Measurements from ENCODE around the gene MTA2. TPM values are rescaled to one million over a fixed set of nuclear protein-coding genes. Genes with fewer than 3 reads are reported as not detected.
"Not testable (repeated sequence)": the region's sequence is repeated elsewhere in the genome, so short reads cannot be mapped to it uniquely, and the experiment has no call there.

The MTA2 gene
- total and polyA plus RNA-seq, 10 of the 15 experiments (the other 5 are each of a cell fraction or from before 2014, with no cell fraction given): 6.7 to 201 (median 113) TPM

DNA sequence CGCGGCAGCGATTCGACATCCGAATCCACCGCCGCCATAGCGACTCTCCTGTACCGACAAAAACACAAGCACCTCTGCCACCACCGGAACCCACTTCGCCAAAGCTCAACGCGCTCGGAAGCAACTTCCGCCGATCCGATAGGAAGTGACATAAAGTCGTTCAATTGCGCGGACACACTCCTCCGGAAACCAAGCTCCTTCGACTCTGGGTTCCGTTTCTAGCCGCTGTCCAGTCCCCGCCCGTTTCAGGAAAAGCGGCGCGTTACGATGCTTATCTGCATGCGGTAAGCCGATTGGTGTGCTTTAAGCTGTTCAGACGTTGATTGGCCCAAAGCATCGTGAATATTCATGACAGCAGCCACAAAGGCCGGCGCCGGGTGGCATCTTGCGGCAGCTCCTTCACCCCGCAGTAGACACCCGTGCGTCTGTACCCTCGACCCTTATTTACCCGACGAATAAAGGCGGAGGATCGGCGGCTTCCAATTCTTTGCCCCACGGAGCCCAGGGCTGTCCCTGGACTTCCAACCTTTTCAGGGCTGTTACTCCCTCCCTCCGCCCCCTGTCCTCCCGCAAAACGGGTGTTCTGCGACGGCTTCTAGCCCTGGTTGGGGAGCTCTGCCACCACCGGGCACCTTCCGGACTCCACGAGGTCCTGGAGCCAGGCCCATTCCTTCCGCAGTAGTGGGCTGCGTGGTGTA, 10.1 kb downstream of the MTA2 start, which contains the start of gene TUT1 (continued):
- TF ChIP-seq FOS (IDR thresholded peaks at IDR 0.05; ENCODE audit: borderline replicate concordance, extremely low read depth, insufficient read length) (peak; percentile 30), WRNIP1 (IDR thresholded peaks at IDR 0.05; ENCODE audit: borderline replicate concordance, low read depth, low read length) (peak; percentile 98)

DNA sequence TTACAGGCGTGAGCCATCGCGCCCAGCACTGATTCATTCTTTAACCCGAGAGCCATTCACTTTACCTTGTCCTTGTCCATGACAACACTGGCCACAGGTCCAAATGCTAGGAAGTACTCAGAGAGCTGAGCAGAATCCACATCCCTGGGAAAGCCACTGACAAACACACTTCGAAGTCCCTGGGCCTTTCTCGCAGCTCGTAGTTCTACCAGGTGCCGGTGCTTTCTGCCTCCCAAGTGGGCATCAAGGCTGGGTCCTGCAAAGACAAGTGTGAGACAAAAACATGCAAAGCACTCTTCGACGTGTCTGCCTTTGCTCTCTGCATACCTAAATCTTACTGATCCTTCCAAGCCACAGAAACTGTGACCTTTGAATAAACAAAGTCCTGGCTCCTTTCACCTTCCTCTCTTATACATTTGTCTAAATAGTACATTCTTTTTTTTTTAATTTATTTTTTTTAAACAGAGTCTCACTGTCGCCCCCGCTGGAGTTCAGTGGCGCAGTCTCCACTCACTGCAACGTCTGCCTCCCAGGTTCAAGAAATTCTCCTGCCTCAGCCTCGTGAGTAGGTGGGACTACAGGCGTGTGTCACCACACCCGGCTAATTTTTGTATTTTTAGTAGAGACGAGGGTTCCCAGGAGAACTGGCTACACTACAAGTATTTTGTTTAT, 12.6 kb downstream of the MTA2 start:
- Histone ChIP-seq H3K79me2 (ENCODE audit: control insufficient read depth, insufficient read depth, low read length) (peaks cover 18% of the 10 kb centered on the region), H3K9me3 (replicated peaks; ENCODE audit: control insufficient read depth, insufficient read depth, low read length) (no peaks in the 10 kb centered on the region), H3K4me2 (ENCODE audit: control insufficient read depth, insufficient read depth) (no peak overlapping the region), H3K27me3 (replicated peaks in 1 of 2; ENCODE audit: control insufficient read depth in 2 of 2, insufficient read depth in 2 of 2, low read length in 1 of 2) (no peaks in the 10 kb centered on the region), H3K9ac (ENCODE audit: control insufficient read depth, insufficient read depth, low read length) (no peak overlapping the region), H3K27ac (ENCODE audit: control insufficient read depth, insufficient read depth) (no peak overlapping the region), H4K20me1 (ENCODE audit: control insufficient read depth, insufficient read depth) (no peaks in the 10 kb centered on the region), H3K4me1 (ENCODE audit: control insufficient read depth, insufficient read depth, low read length) (peaks cover 8% of the 10 kb centered on the region), H2AFZ (ENCODE audit: control insufficient read depth, low read depth, low read length) (no peak overlapping the region), H3K36me3 (ENCODE audit: control insufficient read depth in 2 of 2, insufficient read depth in 2 of 2, low read length in 1 of 2) (peaks cover 12 to 18% of the 10 kb centered on the region in 2 experiments), H3K4me3 (no peak overlapping the region)
- ChIA-PET CTCF (interaction anchor here (1.6 to 2.1 kb wide), 3 partner anchors 15 to 164 kb away, joined by 5 to 9 read pairs (median 6); partner anchors contain the start of gene EEF1G), POLR2A (interaction anchor here (0.6 to 1.6 kb wide), 4 partner anchors 13 to 18 kb away, joined by 3 to 4 read pairs (median 4); partner anchors contain the start of genes EEF1G and MTA2), SMC1A (ENCODE audit: uncharacterized antibody, unreplicated experiment) (interaction anchor here (1.2 to 2.2 kb wide), 2 partner anchors 16 to 78 kb away, joined by 3 to 8 read pairs; partner anchors contain the start of gene EEF1G), RAD21 (ENCODE audit: unreplicated experiment) (interaction anchor here (2.2 kb wide), 1 partner anchor 164 kb away, joined by 7 read pairs; no protein-coding TSS in a partner anchor)
- no TSS peak for BruUV-seq (replicated peaks)
- intact Hi-C loops (cut with micrococcal nuclease; ENCODE audit: unreplicated experiment): no loop called here
- FAIRE-seq: no peak
- WGBS (ENCODE audit: insufficient coverage, insufficient replicate concordance, low lambda C conversion rate, missing lambda C conversion rate): 62% methylated on average over 18 of the region's 18 CpGs
- DNase-seq (ENCODE audit: low read depth, low spot score): no peak
- in situ Hi-C loops (cut with MboI): no loop called here
- ATAC-seq: no peak
- TF ChIP-seq, protein P1, sequence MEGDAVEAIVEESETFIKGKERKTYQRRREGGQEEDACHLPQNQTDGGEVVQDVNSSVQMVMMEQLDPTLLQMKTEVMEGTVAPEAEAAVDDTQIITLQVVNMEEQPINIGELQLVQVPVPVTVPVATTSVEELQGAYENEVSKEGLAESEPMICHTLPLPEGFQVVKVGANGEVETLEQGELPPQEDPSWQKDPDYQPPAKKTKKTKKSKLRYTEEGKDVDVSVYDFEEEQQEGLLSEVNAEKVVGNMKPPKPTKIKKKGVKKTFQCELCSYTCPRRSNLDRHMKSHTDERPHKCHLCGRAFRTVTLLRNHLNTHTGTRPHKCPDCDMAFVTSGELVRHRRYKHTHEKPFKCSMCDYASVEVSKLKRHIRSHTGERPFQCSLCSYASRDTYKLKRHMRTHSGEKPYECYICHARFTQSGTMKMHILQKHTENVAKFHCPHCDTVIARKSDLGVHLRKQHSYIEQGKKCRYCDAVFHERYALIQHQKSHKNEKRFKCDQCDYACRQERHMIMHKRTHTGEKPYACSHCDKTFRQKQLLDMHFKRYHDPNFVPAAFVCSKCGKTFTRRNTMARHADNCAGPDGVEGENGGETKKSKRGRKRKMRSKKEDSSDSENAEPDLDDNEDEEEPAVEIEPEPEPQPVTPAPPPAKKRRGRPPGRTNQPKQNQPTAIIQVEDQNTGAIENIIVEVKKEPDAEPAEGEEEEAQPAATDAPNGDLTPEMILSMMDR (IDR thresholded peaks at IDR 0.05 in 2 of 3, conservative IDR thresholded peaks at IDR 0.05 in 1 of 3; ENCODE audit: control insufficient read depth in 2 of 3, extremely low read depth in 1 of 3, insufficient read depth in 1 of 3, low read depth in 3 of 3, low read length in 3 of 3): peak in 1 of 3 experiments; percentile 15; a peak in 1 of 6 replicates
- TF ChIP-seq ZNF384 (IDR thresholded peaks at IDR 0.05; ENCODE audit: borderline replicate concordance, low read depth, low read length): 0 out of 2 replicates have a peak, but pooled peaks have one; percentile 8
- TF ChIP-seq, protein P2, sequence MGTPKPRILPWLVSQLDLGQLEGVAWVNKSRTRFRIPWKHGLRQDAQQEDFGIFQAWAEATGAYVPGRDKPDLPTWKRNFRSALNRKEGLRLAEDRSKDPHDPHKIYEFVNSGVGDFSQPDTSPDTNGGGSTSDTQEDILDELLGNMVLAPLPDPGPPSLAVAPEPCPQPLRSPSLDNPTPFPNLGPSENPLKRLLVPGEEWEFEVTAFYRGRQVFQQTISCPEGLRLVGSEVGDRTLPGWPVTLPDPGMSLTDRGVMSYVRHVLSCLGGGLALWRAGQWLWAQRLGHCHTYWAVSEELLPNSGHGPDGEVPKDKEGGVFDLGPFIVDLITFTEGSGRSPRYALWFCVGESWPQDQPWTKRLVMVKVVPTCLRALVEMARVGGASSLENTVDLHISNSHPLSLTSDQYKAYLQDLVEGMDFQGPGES (IDR thresholded peaks at IDR 0.05): no peak

DNA sequence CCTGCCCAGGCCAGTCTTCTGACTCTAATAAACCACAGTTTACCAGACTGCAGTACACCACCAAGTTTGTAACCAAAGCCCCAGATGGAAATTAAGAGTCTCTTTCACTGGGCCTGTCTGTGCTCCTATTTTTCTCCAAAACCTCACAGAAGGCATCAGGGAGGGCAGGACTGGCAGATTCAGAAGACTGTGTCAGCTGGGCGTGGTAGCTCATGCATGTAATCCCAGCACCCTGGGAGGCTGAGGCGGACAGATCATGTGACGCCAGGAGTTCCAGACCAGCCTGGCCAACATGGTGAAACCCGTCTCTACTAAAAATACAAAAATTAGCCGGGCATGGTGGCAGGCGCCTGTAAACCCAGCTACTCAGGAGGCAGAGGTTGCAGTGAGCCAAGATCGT, 16.3 kb downstream of the MTA2 start:
- ChIA-PET SMC1A (ENCODE audit: uncharacterized antibody, unreplicated experiment) (interaction anchor here (1.3 kb wide), 1 partner anchor 80 kb away, joined by 3 read pairs; the partner anchor contains the start of genes C11orf98 and CSKMT), POLR2A (interaction anchor here (0.6 to 3.1 kb wide), 2 partner anchors 11 to 284 kb away, joined by 3 to 18 read pairs; partner anchors contain the start of gene EEF1G), RAD21 (ENCODE audit: unreplicated experiment) (interaction anchor here (0.9 kb wide), 1 partner anchor 11 kb away, joined by 3 read pairs; no protein-coding TSS in a partner anchor)
- H3K4me1 ChIP-seq (ENCODE audit: control insufficient read depth, insufficient read depth, low read length); in situ Hi-C loops (cut with MboI); FAIRE-seq; H4K20me1 ChIP-seq (ENCODE audit: control insufficient read depth, insufficient read depth); H3K27me3 ChIP-seq (replicated peaks in 1 of 2; ENCODE audit: control insufficient read depth in 2 of 2, insufficient read depth in 2 of 2, low read length in 1 of 2); CTCF ChIA-PET; H3K4me3 ChIP-seq; intact Hi-C loops (cut with micrococcal nuclease; ENCODE audit: unreplicated experiment); BruUV-seq (replicated peaks); H3K27ac ChIP-seq (ENCODE audit: control insufficient read depth, insufficient read depth); H3K9me3 ChIP-seq (replicated peaks; ENCODE audit: control insufficient read depth, insufficient read depth, low read length); ATAC-seq; H3K4me2 ChIP-seq (ENCODE audit: control insufficient read depth, insufficient read depth); DNase-seq (ENCODE audit: low read depth, low spot score); H2AFZ ChIP-seq (ENCODE audit: control insufficient read depth, low read depth, low read length); H3K9ac ChIP-seq (ENCODE audit: control insufficient read depth, insufficient read depth, low read length); H3K79me2 ChIP-seq (ENCODE audit: control insufficient read depth, insufficient read depth, low read length): not testable (repeated sequence)
- H3K36me3 ChIP-seq (ENCODE audit: control insufficient read depth in 2 of 2, insufficient read depth in 2 of 2, low read length in 1 of 2): peaks cover 7 to 13% of the 10 kb centered on the region in 2 experiments
- WGBS (ENCODE audit: insufficient coverage, insufficient replicate concordance, low lambda C conversion rate, missing lambda C conversion rate): 87% methylated on average over 7 of the region's 7 CpGs

Data from GM12878 (cell line).